Sigmoid colon (tissue), 4 donors: ENCODE measurements around the gene PADI6.

Experiments used
- CTCF ChIP-seq, 4 experiments: fragments of 450-650 bp in 3 of 4; fragments of 200-600 bp in 1 of 4; IDR thresholded peaks; one replicate each; pipeline ENCODE4 v1.5.1; 2016 to 2019; ENCODE audit warnings: antibody characterized with exemption in 4 of 4, mild to moderate bottlenecking in 3 of 4, moderate library complexity in 2 of 4
- EP300 ChIP-seq, 4 donors: sonication (generic); formaldehyde crosslinking; IDR thresholded peaks; one replicate each; pipeline ENCODE4 v1.6.1; 2017; ENCODE audit warnings: antibody characterized with exemption in 4 of 4
- POLR2A ChIP-seq, 2 donors: fragments of 450-650 bp; IDR thresholded peaks; one replicate each; pipeline ENCODE4 v1.6.1; 2016; ENCODE audit warnings: antibody characterized with exemption in 2 of 2, mild to moderate bottlenecking in 2 of 2, moderate library complexity in 2 of 2
- POLR2AphosphoS5 ChIP-seq, 4 donors: sonication (generic); formaldehyde crosslinking; IDR thresholded peaks; one replicate each; pipeline ENCODE4 v1.6.1; 2017; ENCODE audit warnings: antibody characterized with exemption in 4 of 4

DNA sequence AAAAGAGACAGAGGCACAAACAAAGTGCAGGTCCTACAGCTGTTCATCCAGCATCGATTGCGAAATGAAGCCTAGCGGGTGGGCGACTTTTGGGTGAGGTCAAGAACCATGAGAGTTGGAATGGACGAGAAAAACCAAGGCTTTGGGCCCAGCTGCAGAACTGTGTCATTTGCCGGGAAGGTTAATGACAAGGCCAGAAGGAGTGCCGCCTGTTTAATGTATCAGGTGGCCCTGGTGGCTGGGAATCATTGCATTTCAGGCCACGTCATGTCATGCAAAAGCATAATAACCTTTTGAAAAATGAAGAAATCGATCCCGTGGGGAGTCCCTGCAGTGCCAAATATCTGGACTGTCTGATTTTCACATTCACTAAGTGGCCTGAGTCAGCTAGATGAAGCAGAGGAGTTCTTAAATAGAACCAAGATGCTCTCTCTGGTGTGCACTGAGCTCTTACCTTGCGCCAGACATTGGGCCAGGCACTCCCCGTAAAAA is 75.6 kb downstream of the PADI6 start:
- TF ChIP-seq CTCF (IDR thresholded peaks at IDR 0.05): no peak
- TF ChIP-seq POLR2AphosphoS5 (IDR thresholded peaks at IDR 0.05): no peak
- TF ChIP-seq POLR2A (IDR thresholded peaks at IDR 0.05): no peak
- no peak for TF ChIP-seq EP300 (IDR thresholded peaks at IDR 0.05)
